Parathyroid adenoma (tissue), 2 donors: ENCODE results near the gene ABHD12.

Experiments
- H2AFZ ChIP-seq: fragments of 300-600 bp; sonication (generic); one replicate; pipeline ENCODE4 v1.7.0; 2017; ENCODE audit warnings: antibody characterized with exemption, mild to moderate bottlenecking
- H3K27ac ChIP-seq: fragments of 300-600 bp; sonication (generic); one replicate; pipeline ENCODE4 v1.7.0; 2017
- H3K27me3 ChIP-seq: fragments of 300-600 bp; sonication (generic); one replicate; pipeline ENCODE4 v1.7.0; 2017; ENCODE audit warnings: low read length; ENCODE audit not compliant: control insufficient read depth, insufficient read depth
- H3K36me3 ChIP-seq: fragments of 300-600 bp; sonication (generic); one replicate; pipeline ENCODE4 v1.7.0; 2017; ENCODE audit warnings: low read length; ENCODE audit not compliant: control insufficient read depth, insufficient read depth
- H3K4me1 ChIP-seq: fragments of 300-600 bp; sonication (generic); one replicate; pipeline ENCODE4 v1.7.0; 2017; ENCODE audit warnings: control low read depth
- H3K4me2 ChIP-seq: fragments of 300-600 bp; sonication (generic); one replicate; pipeline ENCODE4 v1.7.0; 2017; ENCODE audit warnings: low read length
- H3K4me3 ChIP-seq: fragments of 300-600 bp; sonication (generic); one replicate; pipeline ENCODE4 v1.7.0; 2017; ENCODE audit warnings: low read depth, low read length
- H3K79me2 ChIP-seq: fragments of 300-600 bp; sonication (generic); one replicate; pipeline ENCODE4 v1.7.0; 2017; ENCODE audit warnings: control low read depth
- H3K9ac ChIP-seq: fragments of 300-600 bp; sonication (generic); one replicate; pipeline ENCODE4 v1.7.0; 2017; ENCODE audit warnings: mild to moderate bottlenecking
- H3K9me3 ChIP-seq: fragments of 300-600 bp; sonication (generic); one replicate; pipeline ENCODE4 v1.7.0; 2017; ENCODE audit warnings: low read length; ENCODE audit not compliant: control insufficient read depth
- TF ChIP-seq, protein P1 (sequence below): fragments of 300-600 bp; sonication (generic); IDR thresholded peaks from one replicate; pipeline ENCODE4 v1.7.0; 2017; ENCODE audit warnings: antibody characterized with exemption, mild to moderate bottlenecking
- donor health status: primary hyperparathyroidism.

ABHD12 gene

GRCh38 chr20:25277941-25278521 is 112.6 kb downstream of the ABHD12 start:
- no peak overlapping the region for H3K4me2 ChIP-seq
- no peak overlapping the region for H3K4me3 ChIP-seq
- H3K36me3 ChIP-seq = no peaks in the 10 kb centered on the region
- peaks cover 10% of the 10 kb centered on the region for H3K4me1 ChIP-seq
- H3K27ac ChIP-seq = no peak overlapping the region
- TF ChIP-seq, protein P1, sequence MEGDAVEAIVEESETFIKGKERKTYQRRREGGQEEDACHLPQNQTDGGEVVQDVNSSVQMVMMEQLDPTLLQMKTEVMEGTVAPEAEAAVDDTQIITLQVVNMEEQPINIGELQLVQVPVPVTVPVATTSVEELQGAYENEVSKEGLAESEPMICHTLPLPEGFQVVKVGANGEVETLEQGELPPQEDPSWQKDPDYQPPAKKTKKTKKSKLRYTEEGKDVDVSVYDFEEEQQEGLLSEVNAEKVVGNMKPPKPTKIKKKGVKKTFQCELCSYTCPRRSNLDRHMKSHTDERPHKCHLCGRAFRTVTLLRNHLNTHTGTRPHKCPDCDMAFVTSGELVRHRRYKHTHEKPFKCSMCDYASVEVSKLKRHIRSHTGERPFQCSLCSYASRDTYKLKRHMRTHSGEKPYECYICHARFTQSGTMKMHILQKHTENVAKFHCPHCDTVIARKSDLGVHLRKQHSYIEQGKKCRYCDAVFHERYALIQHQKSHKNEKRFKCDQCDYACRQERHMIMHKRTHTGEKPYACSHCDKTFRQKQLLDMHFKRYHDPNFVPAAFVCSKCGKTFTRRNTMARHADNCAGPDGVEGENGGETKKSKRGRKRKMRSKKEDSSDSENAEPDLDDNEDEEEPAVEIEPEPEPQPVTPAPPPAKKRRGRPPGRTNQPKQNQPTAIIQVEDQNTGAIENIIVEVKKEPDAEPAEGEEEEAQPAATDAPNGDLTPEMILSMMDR = no peak
- H3K9ac ChIP-seq = no peak overlapping the region
- H3K79me2 ChIP-seq = no peaks in the 10 kb centered on the region
- no peaks in the 10 kb centered on the region for H3K27me3 ChIP-seq
- H3K9me3 ChIP-seq = no peaks in the 10 kb centered on the region
- no peak overlapping the region for H2AFZ ChIP-seq

DNA sequence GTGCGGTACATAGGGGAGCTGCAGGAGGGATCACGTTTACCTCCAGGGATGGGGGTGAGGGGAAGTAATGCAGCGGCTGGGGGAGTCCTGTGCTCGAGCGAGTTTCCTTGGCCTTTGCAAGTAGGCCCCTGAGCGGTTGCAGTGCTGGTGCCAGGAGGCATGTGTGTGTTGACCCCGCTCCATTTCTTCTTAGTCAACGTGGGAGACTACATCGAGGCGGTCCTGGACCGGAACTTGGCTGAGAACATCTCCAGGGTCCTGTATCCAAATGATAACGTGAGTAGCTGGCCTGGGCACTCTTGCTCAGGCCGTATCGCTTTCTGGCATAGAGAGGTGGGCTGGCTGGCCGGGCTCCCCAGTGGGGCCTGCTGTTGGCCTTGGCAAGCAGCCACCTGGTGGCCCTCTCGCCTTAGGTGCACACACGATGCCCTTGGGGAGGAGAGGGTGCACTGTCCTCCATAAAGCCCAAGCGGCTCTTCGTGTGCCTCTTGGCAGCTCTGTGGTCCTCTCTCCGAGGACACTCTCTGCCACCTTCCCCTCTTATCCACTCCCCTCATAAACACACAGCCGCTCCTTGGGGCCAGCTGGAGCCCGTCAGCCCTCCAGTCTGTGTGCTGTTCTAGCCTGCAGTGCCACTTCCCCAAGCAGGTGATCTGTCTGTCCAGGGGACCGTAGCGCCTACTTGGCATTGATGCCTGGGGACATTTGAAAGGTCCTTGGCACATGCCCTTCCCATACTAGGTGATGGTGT is 113.4 kb downstream of the ABHD12 start:
- Histone ChIP-seq H3K4me2 (no peak overlapping the region), H3K27ac (no peak overlapping the region), H3K79me2 (no peaks in the 10 kb centered on the region), H3K9ac (no peak overlapping the region), H3K9me3 (no peaks in the 10 kb centered on the region), H3K27me3 (no peaks in the 10 kb centered on the region), H3K4me3 (no peak overlapping the region), H2AFZ (no peak overlapping the region), H3K36me3 (no peaks in the 10 kb centered on the region), H3K4me1 (peaks cover 10% of the 10 kb centered on the region)
- TF ChIP-seq, protein P1 = no peak

- H2AFZ ChIP-seq = no peak overlapping the region
- H3K9ac ChIP-seq = no peak overlapping the region
- H3K27ac ChIP-seq = no peak overlapping the region
- H3K27me3 ChIP-seq = no peaks in the 10 kb centered on the region
- TF ChIP-seq, protein P1 = no peak
- H3K4me2 ChIP-seq = no peak overlapping the region
- peaks cover 10% of the 10 kb centered on the region for H3K4me1 ChIP-seq
- no peaks in the 10 kb centered on the region for H3K36me3 ChIP-seq
- no peaks in the 10 kb centered on the region for H3K9me3 ChIP-seq
- no peak overlapping the region for H3K4me3 ChIP-seq
- H3K79me2 ChIP-seq = no peaks in the 10 kb centered on the region
Observed at GRCh38 chr20:25276533-25277050, 114.0 kb downstream of the ABHD12 start.

- H3K9ac ChIP-seq = no peak overlapping the region
- H3K27ac ChIP-seq = no peak overlapping the region
- no peaks in the 10 kb centered on the region for H3K79me2 ChIP-seq
- H3K4me1 ChIP-seq = peaks cover 10% of the 10 kb centered on the region
- H3K27me3 ChIP-seq = no peaks in the 10 kb centered on the region
- no peak overlapping the region for H3K4me2 ChIP-seq
- H2AFZ ChIP-seq = no peak overlapping the region
- TF ChIP-seq, protein P1 = no peak
- no peaks in the 10 kb centered on the region for H3K9me3 ChIP-seq
- H3K36me3 ChIP-seq = no peaks in the 10 kb centered on the region
- H3K4me3 ChIP-seq = no peak overlapping the region
Observed at GRCh38 chr20:25275813-25276532, 114.7 kb downstream of the ABHD12 start.
